ENCODE results near the gene STARD5.

STARD5 gene

GRCh38 chr15:81289910-81290309 lies 34.0 kb downstream of the STARD5 start:
- FAIRE-seq, result no peak

- no peak for FAIRE-seq
Measured at GRCh38 chr15:81288616-81289015, 35.3 kb downstream of the STARD5 start.

- no peak for FAIRE-seq
Measured at GRCh38 chr15:81288040-81288439, 35.9 kb downstream of the STARD5 start.

- FAIRE-seq, result no peak
Measured at GRCh38 chr15:81286621-81287121, 37.3 kb downstream of the STARD5 start.

GRCh38 chr15:81285461-81285860 lies 38.5 kb downstream of the STARD5 start:
- FAIRE-seq, result no peak

GRCh38 chr15:81284256-81285031 lies 39.5 kb downstream of the STARD5 start:
- no peak for FAIRE-seq

- FAIRE-seq, result no peak
Measured at GRCh38 chr15:81282911-81283310, 41.0 kb downstream of the STARD5 start.

- no peak for FAIRE-seq
Measured at GRCh38 chr15:81282606-81282895, 41.4 kb downstream of the STARD5 start.

GRCh38 chr15:81281766-81282605 lies 42.0 kb downstream of the STARD5 start:
- FAIRE-seq, result no peak

- FAIRE-seq, result no peak
Measured at GRCh38 chr15:81281456-81281735, 42.5 kb downstream of the STARD5 start.

- FAIRE-seq, result no peak
Measured at GRCh38 chr15:81280696-81281455, 43.1 kb downstream of the STARD5 start.

- FAIRE-seq, result no peak
Measured at GRCh38 chr15:81279621-81280485, 44.1 kb downstream of the STARD5 start.

GRCh38 chr15:81278306-81279029 lies 45.5 kb downstream of the STARD5 start:
- no peak for FAIRE-seq

GRCh38 chr15:81277851-81278250 lies 46.1 kb downstream of the STARD5 start:
- FAIRE-seq, result no peak

- FAIRE-seq, result no peak
Measured at GRCh38 chr15:81276967-81277366, 47.0 kb downstream of the STARD5 start.

- peak; percentile 26 for FAIRE-seq
Measured at GRCh38 chr15:81275711-81276392, 48.1 kb downstream of the STARD5 start.

GRCh38 chr15:81274931-81275707 lies 48.8 kb downstream of the STARD5 start:
- FAIRE-seq, result no peak

GRCh38 chr15:81274255-81274654 lies 49.7 kb downstream of the STARD5 start:
- FAIRE-seq, result no peak

- no peak for FAIRE-seq
Measured at GRCh38 chr15:81273855-81274254, 50.1 kb downstream of the STARD5 start.

GRCh38 chr15:81273200-81273599 lies 50.7 kb downstream of the STARD5 start:
- no peak for FAIRE-seq
